Measurements from ENCODE around the gene RPS29. TPM values are rescaled to one million over a fixed set of nuclear protein-coding genes. Genes with fewer than 3 reads are reported as not detected.

The RPS29 gene
- total RNA-seq, 1 experiment from 2014 or later, result 866 TPM

DNA sequence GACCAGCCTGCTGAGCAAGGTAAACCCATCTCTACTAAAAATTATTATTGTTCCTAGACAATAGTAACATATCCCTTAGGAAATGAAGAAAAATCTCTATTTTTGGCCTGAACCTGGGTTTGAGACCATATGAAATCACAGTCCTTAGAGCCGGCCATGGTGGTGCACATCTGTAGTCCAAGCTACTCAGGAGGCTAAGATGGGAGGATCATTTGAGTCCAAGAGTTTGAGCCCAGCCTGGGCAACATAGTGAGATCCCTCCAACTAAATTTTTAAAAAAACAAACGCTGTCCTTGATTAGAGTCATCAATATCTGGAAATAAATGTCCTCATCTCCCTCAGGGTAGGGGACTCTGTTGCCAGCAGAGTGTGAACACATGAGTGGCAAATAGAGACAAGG, 34.6 kb downstream of the RPS29 start:
- POLR2A ChIA-PET, result no interaction called here
- no peaks in the 10 kb centered on the region for H3K4me1 ChIP-seq (ENCODE audit: control insufficient read depth, insufficient read depth, low read length)
- TF ChIP-seq TCF7L2 (IDR thresholded peaks at IDR 0.05; ENCODE audit: low read depth, low read length) (no peak), SIN3A (IDR thresholded peaks at IDR 0.05; ENCODE audit: borderline replicate concordance, insufficient read depth, low read depth, low read length) (no peak), POLR2AphosphoS5 (IDR thresholded peaks at IDR 0.05; ENCODE audit: low read depth, low read length) (no peak)
- TF ChIP-seq, protein P1, sequence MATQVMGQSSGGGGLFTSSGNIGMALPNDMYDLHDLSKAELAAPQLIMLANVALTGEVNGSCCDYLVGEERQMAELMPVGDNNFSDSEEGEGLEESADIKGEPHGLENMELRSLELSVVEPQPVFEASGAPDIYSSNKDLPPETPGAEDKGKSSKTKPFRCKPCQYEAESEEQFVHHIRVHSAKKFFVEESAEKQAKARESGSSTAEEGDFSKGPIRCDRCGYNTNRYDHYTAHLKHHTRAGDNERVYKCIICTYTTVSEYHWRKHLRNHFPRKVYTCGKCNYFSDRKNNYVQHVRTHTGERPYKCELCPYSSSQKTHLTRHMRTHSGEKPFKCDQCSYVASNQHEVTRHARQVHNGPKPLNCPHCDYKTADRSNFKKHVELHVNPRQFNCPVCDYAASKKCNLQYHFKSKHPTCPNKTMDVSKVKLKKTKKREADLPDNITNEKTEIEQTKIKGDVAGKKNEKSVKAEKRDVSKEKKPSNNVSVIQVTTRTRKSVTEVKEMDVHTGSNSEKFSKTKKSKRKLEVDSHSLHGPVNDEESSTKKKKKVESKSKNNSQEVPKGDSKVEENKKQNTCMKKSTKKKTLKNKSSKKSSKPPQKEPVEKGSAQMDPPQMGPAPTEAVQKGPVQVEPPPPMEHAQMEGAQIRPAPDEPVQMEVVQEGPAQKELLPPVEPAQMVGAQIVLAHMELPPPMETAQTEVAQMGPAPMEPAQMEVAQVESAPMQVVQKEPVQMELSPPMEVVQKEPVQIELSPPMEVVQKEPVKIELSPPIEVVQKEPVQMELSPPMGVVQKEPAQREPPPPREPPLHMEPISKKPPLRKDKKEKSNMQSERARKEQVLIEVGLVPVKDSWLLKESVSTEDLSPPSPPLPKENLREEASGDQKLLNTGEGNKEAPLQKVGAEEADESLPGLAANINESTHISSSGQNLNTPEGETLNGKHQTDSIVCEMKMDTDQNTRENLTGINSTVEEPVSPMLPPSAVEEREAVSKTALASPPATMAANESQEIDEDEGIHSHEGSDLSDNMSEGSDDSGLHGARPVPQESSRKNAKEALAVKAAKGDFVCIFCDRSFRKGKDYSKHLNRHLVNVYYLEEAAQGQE (IDR thresholded peaks at IDR 0.05; ENCODE audit: insufficient read depth in 1 of 2, low read depth in 2 of 2, low read length in 1 of 2), result no peak
- TF ChIP-seq, protein P2, sequence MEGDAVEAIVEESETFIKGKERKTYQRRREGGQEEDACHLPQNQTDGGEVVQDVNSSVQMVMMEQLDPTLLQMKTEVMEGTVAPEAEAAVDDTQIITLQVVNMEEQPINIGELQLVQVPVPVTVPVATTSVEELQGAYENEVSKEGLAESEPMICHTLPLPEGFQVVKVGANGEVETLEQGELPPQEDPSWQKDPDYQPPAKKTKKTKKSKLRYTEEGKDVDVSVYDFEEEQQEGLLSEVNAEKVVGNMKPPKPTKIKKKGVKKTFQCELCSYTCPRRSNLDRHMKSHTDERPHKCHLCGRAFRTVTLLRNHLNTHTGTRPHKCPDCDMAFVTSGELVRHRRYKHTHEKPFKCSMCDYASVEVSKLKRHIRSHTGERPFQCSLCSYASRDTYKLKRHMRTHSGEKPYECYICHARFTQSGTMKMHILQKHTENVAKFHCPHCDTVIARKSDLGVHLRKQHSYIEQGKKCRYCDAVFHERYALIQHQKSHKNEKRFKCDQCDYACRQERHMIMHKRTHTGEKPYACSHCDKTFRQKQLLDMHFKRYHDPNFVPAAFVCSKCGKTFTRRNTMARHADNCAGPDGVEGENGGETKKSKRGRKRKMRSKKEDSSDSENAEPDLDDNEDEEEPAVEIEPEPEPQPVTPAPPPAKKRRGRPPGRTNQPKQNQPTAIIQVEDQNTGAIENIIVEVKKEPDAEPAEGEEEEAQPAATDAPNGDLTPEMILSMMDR (IDR thresholded peaks at IDR 0.05), result no peak
- no peaks in the 10 kb centered on the region for H3K36me3 ChIP-seq (ENCODE audit: control insufficient read depth, insufficient read depth, low read length)
- DNase-seq (ENCODE audit: low read depth, low spot score), result no peak
- intact Hi-C loops (cut with micrococcal nuclease; ENCODE audit: unreplicated experiment) (no loop called here), in situ Hi-C loops (cut with HindIII; ENCODE audit: low pct_unique_long_range_greater_than_20kb, low sequenced_read_pairs) (no loop called here)
- no peaks in the 10 kb centered on the region for H3K27me3 ChIP-seq (ENCODE audit: control insufficient read depth, insufficient read depth, low read length)
- H3K27ac ChIP-seq (ENCODE audit: low read length), result no peak overlapping the region
- ATAC-seq, result no peak
- H3K9me3 ChIP-seq (ENCODE audit: control insufficient read depth, insufficient read depth, low read depth, low read length), result no peaks in the 10 kb centered on the region
- CTCF ChIA-PET, result no interaction called here
- BruUV-seq (replicated peaks), result no TSS peak
- H3K4me3 ChIP-seq (ENCODE audit: low read depth in 2 of 2, low read length in 2 of 2), result no peak overlapping the region

DNA sequence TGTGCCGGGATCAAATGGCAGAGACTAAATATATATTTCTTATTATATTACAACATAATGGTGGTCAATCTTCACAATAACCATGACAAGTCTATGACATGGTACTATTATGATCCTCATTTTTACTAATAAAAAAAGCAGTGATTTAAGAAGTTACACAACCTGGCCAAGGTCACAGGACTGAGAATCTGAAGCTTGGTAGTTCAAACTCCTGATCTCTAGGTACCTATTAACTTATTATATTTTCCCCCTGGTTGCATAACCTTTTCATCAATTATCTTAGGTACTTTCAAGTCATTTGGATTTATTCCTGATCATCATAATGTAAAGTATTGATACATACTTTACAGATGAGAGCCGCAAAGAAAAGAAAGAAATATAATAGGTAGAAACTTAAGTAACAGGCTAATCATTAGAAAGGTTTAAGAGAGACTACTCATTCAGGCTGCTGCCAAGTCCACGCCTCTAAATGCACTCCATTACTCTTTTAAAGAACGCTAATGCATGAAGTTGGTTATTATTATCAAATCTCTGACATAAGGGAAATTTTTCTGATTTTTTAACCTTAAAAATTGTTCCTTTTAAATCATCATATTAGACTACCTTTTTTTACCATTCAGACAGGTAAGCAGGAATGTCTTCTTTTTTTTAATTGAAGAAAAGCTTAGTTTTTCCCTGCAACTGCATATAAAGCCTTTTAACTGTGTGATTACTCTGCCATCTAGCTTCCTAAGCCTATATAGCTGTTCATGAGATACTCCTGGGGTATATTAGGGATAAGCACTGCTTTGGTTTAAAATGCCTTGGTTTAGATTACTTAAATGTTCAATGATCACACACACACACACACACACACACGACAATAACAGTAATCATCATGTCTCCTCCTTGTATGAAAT, 35.6 kb downstream of the RPS29 start:
- ChIA-PET CTCF (interaction anchor here (0.5 to 1.0 kb wide), 3 partner anchors 81 to 89 kb away, joined by 4 to 7 read pairs (median 5); no protein-coding TSS in a partner anchor), POLR2A (no interaction called here)
- H3K27me3 ChIP-seq (ENCODE audit: control insufficient read depth, insufficient read depth, low read length), result no peaks in the 10 kb centered on the region
- ATAC-seq, result no peak
- H3K27ac ChIP-seq (ENCODE audit: low read length), result no peak overlapping the region
- intact Hi-C loops (cut with micrococcal nuclease; ENCODE audit: unreplicated experiment), result no loop called here
- no peak for DNase-seq (ENCODE audit: low read depth, low spot score)
- no peak overlapping the region for H3K4me3 ChIP-seq (ENCODE audit: low read depth in 2 of 2, low read length in 2 of 2)
- TF ChIP-seq, protein P2 (IDR thresholded peaks at IDR 0.05), result peak; percentile 41; the same call in 1 of the 2 replicates
- TF ChIP-seq TCF7L2 (IDR thresholded peaks at IDR 0.05; ENCODE audit: low read depth, low read length), result no peak
- no TSS peak for BruUV-seq (replicated peaks)
- no peaks in the 10 kb centered on the region for H3K4me1 ChIP-seq (ENCODE audit: control insufficient read depth, insufficient read depth, low read length)
- no peaks in the 10 kb centered on the region for H3K9me3 ChIP-seq (ENCODE audit: control insufficient read depth, insufficient read depth, low read depth, low read length)
- in situ Hi-C loops (cut with HindIII; ENCODE audit: low pct_unique_long_range_greater_than_20kb, low sequenced_read_pairs), result no loop called here
- no peaks in the 10 kb centered on the region for H3K36me3 ChIP-seq (ENCODE audit: control insufficient read depth, insufficient read depth, low read length)

All from Panc1 (cell line).